HG03432 (cell line): ENCODE data around the gene TMEM187.
"Not testable (repeated sequence)": the region's sequence is repeated elsewhere in the genome, so short reads cannot be mapped to it uniquely, and the experiment has no call there.

Experiments used
- ATAC-seq: cut with Tn5 transposase; IDR thresholded peaks from one replicate; pipeline ENCODE4 v1.9.1; 2021; ENCODE audit warnings: mild to moderate bottlenecking, moderate library complexity; ENCODE audit not compliant: unreplicated experiment

The TMEM187 gene

GRCh38 chrX:153994398-153994797 lies 21.8 kb downstream of the TMEM187 start:
- not testable (repeated sequence) for ATAC-seq

DNA sequence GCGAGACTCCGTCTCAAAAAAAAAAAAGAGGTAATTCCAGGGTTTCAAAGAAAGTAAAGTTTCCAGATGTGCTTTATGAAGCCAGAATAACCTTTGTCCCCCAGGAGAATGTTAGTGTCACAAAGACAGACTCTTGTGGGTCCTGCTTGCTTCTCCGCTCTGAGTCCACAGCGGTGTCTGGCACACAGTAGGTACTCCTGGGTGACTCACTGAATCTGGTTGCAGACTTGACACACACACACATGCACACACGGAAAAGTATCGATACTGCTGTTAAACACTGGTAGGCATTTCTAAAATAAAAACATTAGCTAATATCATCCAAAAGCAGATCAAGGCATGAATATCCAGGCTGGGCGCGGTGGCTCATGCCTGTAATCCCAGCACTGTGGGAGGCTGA lies 22.9 kb downstream of the TMEM187 start:
- no peak for ATAC-seq

GRCh38 chrX:153999359-154000037 lies 26.9 kb downstream of the TMEM187 start:
- no peak for ATAC-seq

DNA sequence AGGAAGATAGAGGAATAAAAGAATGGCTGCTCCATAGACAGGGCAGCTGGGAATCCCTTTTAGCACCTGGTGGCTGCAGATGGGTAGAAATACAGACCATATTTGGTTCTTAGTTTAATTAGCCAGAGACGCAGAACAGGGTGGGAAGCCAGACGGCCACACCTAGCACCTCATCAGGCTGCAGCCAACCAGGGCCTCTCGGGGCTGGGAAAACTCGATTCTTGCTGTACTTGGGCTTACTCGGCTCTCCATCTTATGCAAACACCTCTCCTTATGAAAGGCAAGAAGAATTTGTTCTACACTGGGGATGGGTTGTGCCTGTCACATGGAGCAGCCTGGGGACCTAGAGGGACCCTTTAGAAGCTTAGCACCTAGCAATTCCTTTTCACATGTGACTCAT lies 27.5 kb downstream of the TMEM187 start:
- no peak for ATAC-seq

DNA sequence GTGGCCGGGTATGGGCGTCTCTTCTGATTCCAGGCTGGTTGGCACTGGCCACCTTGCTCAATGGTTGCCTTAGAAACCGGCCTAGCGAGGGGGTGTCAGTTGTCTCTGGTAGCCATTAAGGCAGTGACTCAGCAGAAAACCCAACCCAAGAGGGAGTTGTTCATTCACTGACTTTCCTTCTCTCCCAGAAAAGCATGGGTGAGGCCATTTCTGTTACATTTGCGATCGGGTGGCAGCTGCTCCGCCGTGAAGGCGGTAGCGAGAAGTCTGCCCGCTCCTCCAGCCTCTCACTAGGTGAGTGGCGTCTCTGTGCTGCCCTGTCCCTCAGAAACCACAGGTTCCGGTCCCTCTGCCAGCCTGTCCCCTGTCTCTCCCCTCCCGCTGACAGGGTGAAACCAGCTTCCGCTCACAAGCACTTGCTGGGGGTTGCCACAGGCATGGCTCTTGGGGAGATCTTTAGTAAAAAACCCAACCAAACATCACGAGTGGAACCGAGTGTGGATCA lies 29.7 kb downstream of the TMEM187 start:
- peak; percentile 61 for ATAC-seq

- ATAC-seq: no peak
Measured at GRCh38 chrX:154004315-154004714, 31.8 kb downstream of the TMEM187 start.

DNA sequence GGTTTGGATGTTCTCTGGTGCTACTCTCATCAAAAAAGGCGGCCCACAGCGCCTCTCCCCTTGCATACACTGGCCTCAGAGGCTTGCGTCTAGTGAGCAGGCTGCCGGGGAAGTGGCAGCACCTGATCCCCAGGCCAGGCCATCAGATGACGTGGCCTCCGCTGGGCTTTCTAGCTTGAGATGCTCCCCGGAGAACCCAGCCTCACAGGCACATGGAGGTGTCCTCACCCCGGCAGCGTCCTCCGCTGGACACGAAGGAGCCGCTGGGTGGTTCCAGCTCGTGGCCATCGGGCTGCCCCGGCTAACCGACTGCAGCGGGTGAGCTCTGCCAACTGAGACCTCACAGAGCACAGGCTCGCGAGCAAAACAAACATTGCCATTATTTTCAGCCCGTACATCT lies 34.4 kb downstream of the TMEM187 start:
- ATAC-seq: no peak

DNA sequence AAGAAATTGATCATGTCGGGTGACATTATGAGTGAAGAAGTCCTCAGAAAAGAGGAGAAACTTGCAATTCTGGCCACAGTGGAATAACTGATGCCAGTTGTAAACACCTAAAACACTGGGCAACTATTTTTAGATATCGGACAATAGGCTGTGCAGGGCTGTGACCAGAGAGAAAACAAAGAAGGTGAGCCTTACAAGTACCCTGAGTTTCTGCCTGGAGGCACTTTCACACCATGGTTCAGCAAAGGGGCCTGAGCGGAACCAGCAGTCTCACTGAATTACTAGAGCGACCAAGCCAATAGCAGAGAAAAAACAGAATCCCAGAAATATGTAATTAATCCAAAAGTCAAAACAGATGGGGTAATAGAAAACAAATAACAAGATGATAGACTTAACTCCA lies 36.0 kb downstream of the TMEM187 start:
- no peak for ATAC-seq

DNA sequence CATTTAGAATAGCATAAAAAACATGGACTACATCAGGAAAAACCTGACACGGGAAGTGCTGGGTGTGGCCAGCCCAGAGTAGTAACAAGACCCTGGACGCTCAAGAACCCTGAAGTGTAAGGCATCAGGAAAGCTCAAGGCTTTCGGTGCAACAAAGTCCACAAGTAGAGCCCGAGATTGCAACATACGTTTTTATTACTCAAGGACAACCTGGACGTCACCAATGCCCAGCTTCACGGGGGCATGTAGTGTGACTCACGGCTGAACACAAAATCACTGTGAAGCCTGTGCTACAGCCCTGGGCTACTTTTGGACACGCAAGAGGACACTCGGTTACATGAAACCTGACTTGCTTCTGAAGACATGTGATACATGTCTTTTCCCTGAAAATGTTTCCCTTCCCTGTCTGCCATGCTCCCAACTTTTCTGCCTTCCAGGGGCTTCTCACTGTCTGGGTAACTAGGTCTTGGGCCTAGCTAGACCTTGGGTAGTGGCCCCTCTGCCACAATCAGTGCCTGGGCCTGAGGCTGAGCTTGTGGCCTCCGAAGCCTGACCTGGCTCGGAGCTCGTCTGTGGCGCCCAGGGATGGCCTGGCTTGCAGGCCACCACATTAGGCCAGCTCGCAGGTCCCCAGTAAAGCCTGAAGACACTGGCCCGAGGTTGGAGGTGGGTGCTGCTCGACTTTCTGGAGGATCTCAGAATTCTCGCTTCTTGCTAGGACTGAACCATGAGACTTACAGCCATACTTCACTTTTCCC lies 38.0 kb downstream of the TMEM187 start:
- ATAC-seq: no peak

DNA sequence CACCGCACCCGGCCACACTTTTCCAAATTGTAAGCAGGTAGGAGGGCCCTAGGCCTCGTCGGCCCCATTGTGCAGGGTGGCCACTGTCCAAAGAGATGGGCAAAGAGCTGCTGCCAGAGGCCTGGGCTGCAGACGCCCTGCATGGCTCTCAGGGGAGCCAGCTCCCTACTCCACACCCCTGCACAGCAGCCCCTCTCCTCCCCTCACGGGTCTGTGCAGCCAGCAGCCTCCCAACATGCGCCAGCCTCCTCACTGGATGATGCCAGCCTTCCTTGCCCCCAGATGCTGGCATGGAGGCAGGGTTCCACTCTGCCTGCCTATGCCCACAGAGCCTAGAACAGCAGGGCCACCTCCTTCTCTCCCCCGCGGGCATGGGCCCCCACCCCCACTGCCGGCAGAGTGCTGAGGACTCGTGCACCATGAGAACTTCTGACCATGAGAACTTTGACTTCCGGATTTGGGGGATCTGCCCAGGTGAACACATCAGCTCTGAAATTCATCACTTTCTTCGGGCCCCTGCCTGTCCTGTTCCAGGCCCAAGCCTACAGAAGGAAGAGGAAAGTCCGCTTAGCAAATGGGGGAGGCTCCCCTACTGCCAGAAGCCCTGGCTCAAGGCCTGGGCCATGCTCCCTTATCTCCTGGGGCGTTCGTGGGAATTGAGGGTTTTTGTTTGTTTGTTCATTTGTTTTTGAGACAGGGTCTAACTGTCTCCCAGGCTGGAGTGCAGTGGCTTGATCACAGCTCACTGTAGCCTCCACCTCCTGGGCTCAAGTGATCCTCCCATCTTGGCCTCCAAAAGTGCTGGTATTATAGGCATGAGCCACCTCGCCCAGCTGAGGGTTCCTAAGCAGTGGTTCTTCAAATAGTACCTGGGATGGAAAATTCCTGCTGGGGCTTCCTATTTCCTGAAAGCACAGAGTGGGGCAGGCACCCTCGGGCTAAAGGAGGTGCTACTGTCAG lies 39.1 kb downstream of the TMEM187 start:
- no peak for ATAC-seq

DNA sequence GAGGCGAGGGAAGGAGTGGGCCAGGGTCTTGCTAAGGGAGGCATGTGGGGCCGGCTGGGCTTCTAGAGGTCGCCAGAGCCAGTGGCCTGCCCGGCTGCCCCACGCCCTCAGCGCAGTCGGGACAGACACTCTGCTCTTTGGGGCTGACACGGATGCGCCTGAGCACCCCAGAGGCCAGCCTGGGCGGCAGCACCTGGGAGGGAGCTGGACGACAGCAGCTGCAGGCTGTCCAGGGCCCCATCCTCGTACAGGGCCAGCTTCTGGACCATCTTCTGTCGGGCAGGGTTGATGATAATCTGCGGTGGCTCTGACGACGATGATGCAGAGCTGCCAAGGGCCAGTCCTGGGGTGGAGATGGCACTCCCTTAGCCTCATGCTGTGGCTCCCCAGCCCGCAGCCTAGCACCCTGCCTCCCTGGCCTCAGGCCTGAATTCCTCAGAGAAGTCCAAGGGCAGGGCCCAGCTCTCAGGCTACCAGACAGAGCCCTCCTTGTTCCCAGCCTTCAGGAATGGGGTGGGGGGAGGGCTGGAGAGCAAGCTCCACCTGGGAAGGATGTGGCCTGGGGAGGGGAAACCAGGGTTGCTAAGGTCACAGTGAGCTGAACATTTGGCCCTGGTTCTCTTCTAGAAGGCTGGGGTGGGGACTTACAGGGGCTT lies 39.9 kb downstream of the TMEM187 start:
- ATAC-seq: no peak

DNA sequence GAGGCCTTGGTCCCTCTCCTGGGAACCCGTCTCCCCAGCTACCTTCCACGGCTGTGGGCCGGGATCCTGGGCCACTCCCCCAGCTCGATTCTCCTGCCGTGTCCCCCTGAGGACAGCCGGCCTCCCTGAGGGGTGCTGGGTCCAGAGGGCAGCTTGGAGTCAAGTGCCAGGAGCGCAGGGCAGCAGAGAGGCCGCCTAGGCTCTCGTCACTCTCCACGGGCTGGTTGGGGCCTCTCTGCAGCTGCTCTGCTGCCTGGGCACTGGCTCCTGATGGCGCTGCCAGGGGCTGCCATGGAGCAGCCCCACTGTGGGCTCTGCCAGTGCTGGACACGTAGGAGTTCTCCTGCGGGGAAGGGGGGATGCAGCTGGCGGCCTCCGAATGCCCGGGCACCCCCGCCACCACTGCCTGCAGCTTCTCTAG lies 40.5 kb downstream of the TMEM187 start:
- ATAC-seq: no peak

DNA sequence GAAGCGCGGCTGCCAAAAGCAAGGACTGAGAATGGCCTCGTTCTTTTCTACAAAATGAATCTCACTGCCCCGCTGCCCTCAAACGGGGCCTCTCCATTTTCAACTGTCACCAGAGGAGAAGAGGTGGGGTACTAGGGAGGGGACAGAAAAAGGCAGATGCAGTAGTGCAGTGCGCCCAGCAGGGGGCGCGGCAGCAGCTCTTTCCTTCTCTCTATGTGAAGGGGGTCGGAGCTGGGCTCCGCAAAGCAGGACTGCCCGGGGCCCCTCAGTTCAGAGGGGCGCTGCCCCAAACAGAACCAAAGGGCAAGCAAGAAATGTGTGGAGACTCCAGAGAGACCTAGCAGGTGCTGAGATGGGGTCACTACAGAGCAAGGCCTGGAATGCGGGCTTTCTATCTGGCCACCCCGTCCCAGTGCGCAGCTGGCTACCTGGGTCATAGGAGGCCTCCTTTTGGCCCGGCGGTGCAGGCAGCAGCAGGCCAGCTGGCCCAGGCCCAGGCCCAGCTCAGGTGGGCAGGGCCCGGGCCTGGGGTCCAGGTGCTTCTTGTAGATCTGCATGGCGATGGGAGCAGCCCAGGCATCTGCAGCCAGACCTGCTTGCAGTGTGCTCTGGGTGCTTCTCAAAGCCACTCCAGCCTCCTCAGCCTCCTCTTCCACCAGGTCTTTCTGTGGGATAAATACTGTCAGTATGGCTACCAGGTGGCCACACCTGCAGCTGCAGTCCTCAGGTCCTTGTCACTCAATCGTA lies 41.2 kb downstream of the TMEM187 start:
- ATAC-seq: no peak

- ATAC-seq: no peak
Measured at GRCh38 chrX:154014429-154015380, 42.2 kb downstream of the TMEM187 start.

GRCh38 chrX:154015581-154016264 lies 43.2 kb downstream of the TMEM187 start:
- ATAC-seq: no peak

DNA sequence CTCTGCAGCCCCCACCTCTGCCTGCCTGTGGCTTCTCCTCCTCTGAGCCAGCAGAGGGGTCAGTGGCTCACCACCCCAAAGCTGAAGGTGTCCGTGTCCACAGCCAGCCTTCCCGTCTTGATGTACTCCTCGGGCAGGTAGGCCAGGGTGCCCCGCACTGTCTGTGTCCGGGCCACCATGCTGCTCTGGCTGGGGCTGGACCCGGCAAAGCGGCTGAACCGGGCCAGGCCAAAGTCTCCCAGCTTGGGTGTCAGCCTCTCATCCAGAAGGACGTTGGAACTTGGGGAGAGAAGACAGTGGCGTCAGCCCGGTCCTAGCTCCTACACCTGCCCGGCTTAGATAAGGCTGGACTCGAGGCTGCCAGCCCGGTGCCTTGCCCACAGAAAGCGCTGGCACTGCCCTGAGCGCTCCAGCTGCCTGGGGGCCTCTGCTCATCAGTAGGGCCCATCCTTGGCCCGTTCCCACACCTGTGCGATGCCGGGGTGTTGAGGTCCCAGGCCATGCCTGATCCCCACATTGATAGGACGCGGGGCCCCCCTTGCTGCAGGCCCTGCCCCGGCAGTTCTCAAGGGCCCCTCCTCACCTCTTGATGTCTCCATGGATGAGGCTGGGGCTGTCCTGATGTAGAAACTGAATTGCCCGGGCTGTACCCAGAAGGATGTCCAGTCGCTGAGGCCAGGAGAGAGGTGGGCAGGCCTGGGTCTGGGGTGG lies 44.0 kb downstream of the TMEM187 start:
- ATAC-seq: no peak

GRCh38 chrX:154017766-154018517 lies 45.4 kb downstream of the TMEM187 start:
- ATAC-seq: no peak
